ENCODE data around the gene AOX1. TPM values are rescaled to one million over a fixed set of nuclear protein-coding genes. Genes with fewer than 3 reads are reported as not detected.
A peak's percentile ranks its signal among the peaks of the same experiment; 100 is the strongest.
"Not testable (repeated sequence)": the region's sequence is repeated elsewhere in the genome, so short reads cannot be mapped to it uniquely, and the experiment has no call there.

Gene AOX1
- total RNA-seq = not detected
- not detected for polyA plus RNA-seq

- Mint-ChIP-seq H3K4me1 (peaks cover 4 to 9% (median 7%) of the 10 kb centered on the region in 4 donors), H3K27me3 (peaks cover 1 to 3% of the 10 kb centered on the region in 2 donors), H3K36me3 (no peaks in the 10 kb centered on the region), H3K9me3 (peaks cover 0 to 1% (median 0%) of the 10 kb centered on the region in 8 donors), H3K4me3 (peak within 1 kb of the TSS; percentile 84 to 89 (median 84)), H3K27ac (peak within 1 kb of the TSS in 4 of 7 donors; percentile 20 to 58 (median 56))
- ChIA-PET POLR2A (ENCODE audit: partially characterized antibody) (no interaction called here), CTCF (ENCODE audit: partially characterized antibody) (interaction anchor here (0.9 to 1.7 kb wide), 3 partner anchors 10 to 570 kb away, joined by 3 to 5 read pairs (median 3); no protein-coding TSS in a partner anchor)
- peak in 3 of 5 donors; percentile 8 to 11 (median 9) for DNase-seq
- Histone ChIP-seq H3K4me1 (ENCODE audit: insufficient read depth, low read length) (peaks cover 7% of the 10 kb centered on the region), H3K27ac (ENCODE audit: low read depth, low read length) (no peak within 1 kb of the TSS), H3K4me3 (ENCODE audit: low read length in 2 of 2) (peak within 1 kb of the TSS; percentile 44 to 72), H3K27me3 (ENCODE audit: insufficient read depth, low read length) (no peaks in the 10 kb centered on the region), H3K36me3 (ENCODE audit: insufficient read depth, low read length) (no peaks in the 10 kb centered on the region), H3K9me3 (ENCODE audit: control insufficient read depth in 1 of 2, low read length in 2 of 2) (no peaks in the 10 kb centered on the region)
- intact Hi-C loops (cut with micrococcal nuclease) = no loop called here
Observed at GRCh38 chr2:200585730-200586643, at the start of gene AOX1. Gene AOX1, plus strand, starts transcription at chr2:200586014. Its CDS starts 95 bp downstream, at chr2:200586109.

DNA sequence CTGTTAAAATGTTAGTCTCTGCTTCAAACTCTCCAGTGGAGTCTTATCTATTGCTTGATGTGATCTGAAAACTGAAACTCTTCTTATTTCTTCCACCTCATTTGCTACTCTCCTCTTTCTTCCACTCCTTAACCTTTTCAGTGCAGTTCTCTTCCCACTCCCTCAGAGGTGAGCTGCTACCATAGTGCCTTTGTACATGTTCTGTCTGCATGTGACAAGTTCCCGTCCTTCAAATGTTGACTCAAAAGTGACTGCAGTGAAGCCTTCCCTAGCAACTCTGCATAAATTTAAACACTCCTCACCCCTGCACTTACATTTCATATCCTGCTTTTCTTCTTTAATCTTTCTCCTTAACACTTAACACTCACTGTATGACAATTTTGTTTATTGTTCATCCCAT, 47.7 kb upstream of the AOX1 start:
- intact Hi-C loops (cut with micrococcal nuclease) = no loop called here
- ChIA-PET POLR2A (ENCODE audit: partially characterized antibody) (no interaction called here), CTCF (ENCODE audit: partially characterized antibody) (interaction anchor here (1.1 kb wide), 1 partner anchor 13 kb away, joined by 3 read pairs; no protein-coding TSS in a partner anchor)
- Histone ChIP-seq H3K27ac (ENCODE audit: low read depth, low read length) (no peak overlapping the region), H3K27me3 (ENCODE audit: insufficient read depth, low read length) (no peaks in the 10 kb centered on the region), H3K9me3 (ENCODE audit: control insufficient read depth in 1 of 2, low read length in 2 of 2) (no peaks in the 10 kb centered on the region), H3K4me1 (ENCODE audit: insufficient read depth, low read length) (no peaks in the 10 kb centered on the region), H3K4me3 (ENCODE audit: low read length in 2 of 2) (no peak overlapping the region), H3K36me3 (ENCODE audit: insufficient read depth, low read length) (no peaks in the 10 kb centered on the region)
- no peak overlapping the region for H3K4me3 Mint-ChIP-seq
- DNase-seq = no peak
- H3K9me3 Mint-ChIP-seq = peaks cover 0 to 9% (median 5%) of the 10 kb centered on the region in 8 donors
- H3K36me3 Mint-ChIP-seq = peaks cover 9 to 21% of the 10 kb centered on the region in 2 donors
- no peaks in the 10 kb centered on the region for H3K4me1 Mint-ChIP-seq
- no peak overlapping the region for H3K27ac Mint-ChIP-seq
- no peaks in the 10 kb centered on the region for H3K27me3 Mint-ChIP-seq

- Histone ChIP-seq H3K4me1 (ENCODE audit: insufficient read depth, low read length) (no peaks in the 10 kb centered on the region), H3K4me3 (ENCODE audit: low read length in 2 of 2) (no peak overlapping the region), H3K27ac (ENCODE audit: low read depth, low read length) (no peak overlapping the region), H3K27me3 (ENCODE audit: insufficient read depth, low read length) (no peaks in the 10 kb centered on the region), H3K36me3 (ENCODE audit: insufficient read depth, low read length) (no peaks in the 10 kb centered on the region), H3K9me3 (ENCODE audit: control insufficient read depth in 1 of 2, low read length in 2 of 2) (no peaks in the 10 kb centered on the region)
- peaks cover 9 to 35% of the 10 kb centered on the region in 2 donors for H3K36me3 Mint-ChIP-seq
- intact Hi-C loops (cut with micrococcal nuclease) = no loop called here
- no peaks in the 10 kb centered on the region for H3K4me1 Mint-ChIP-seq
- CTCF ChIA-PET (ENCODE audit: partially characterized antibody) = no interaction called here
- POLR2A ChIA-PET (ENCODE audit: partially characterized antibody) = no interaction called here
- H3K9me3 Mint-ChIP-seq = peaks cover 0 to 9% (median 5%) of the 10 kb centered on the region in 8 donors
- H3K27ac Mint-ChIP-seq = no peak overlapping the region
- H3K27me3 Mint-ChIP-seq = no peaks in the 10 kb centered on the region
- no peak for DNase-seq
- no peak overlapping the region for H3K4me3 Mint-ChIP-seq
Observed at GRCh38 chr2:200540793-200541192, 45.0 kb upstream of the AOX1 start.

DNA sequence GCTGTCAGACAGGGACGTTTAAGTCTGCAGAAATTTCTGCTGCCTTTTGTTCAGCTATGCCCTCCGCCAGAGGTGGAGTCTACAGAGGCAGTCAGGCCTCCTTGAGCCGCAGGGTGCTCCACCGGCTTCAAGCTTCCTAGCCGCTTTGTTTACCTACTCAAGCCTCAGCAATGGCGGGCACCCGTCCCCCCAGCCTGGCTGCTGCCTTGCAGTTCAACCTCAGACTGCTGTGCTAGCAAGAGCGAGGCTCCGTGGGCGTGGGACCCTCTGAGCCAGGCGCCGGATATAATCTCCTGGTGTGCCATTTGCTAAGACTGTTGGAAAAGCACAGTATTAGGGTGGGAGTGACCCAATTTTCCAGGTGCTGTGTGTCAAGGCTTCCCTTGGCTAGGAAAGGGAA, 19.2 kb upstream of the AOX1 start:
- H3K9me3 Mint-ChIP-seq; H3K9me3 ChIP-seq (ENCODE audit: control insufficient read depth in 1 of 2, low read length in 2 of 2); H3K27ac Mint-ChIP-seq; H3K27me3 Mint-ChIP-seq; H3K4me3 Mint-ChIP-seq; H3K4me3 ChIP-seq (ENCODE audit: low read length in 2 of 2); intact Hi-C loops (cut with micrococcal nuclease); H3K27me3 ChIP-seq (ENCODE audit: insufficient read depth, low read length); CTCF ChIA-PET (ENCODE audit: partially characterized antibody); H3K4me1 Mint-ChIP-seq; DNase-seq; POLR2A ChIA-PET (ENCODE audit: partially characterized antibody); H3K36me3 ChIP-seq (ENCODE audit: insufficient read depth, low read length); H3K4me1 ChIP-seq (ENCODE audit: insufficient read depth, low read length); H3K27ac ChIP-seq (ENCODE audit: low read depth, low read length): not testable (repeated sequence)
- H3K36me3 Mint-ChIP-seq = peaks cover 0 to 12% of the 10 kb centered on the region in 2 donors

GRCh38 chr2:200567932-200568331, 17.9 kb upstream of the AOX1 start:
- no peaks in the 10 kb centered on the region for H3K9me3 ChIP-seq (ENCODE audit: control insufficient read depth in 1 of 2, low read length in 2 of 2)
- Mint-ChIP-seq H3K36me3 (peaks cover 0 to 12% of the 10 kb centered on the region in 2 donors), H3K4me3 (no peak overlapping the region), H3K4me1 (no peaks in the 10 kb centered on the region), H3K9me3 (peaks cover 0 to 6% (median 0%) of the 10 kb centered on the region in 8 donors), H3K27ac (no peak overlapping the region), H3K27me3 (no peaks in the 10 kb centered on the region)
- no peak for DNase-seq
- H3K27me3 ChIP-seq (ENCODE audit: insufficient read depth, low read length) = no peaks in the 10 kb centered on the region
- no peak overlapping the region for H3K27ac ChIP-seq (ENCODE audit: low read depth, low read length)
- H3K4me1 ChIP-seq (ENCODE audit: insufficient read depth, low read length) = no peaks in the 10 kb centered on the region
- H3K4me3 ChIP-seq (ENCODE audit: low read length in 2 of 2) = no peak overlapping the region
- CTCF ChIA-PET (ENCODE audit: partially characterized antibody) = interaction anchor here (1.0 kb wide), 1 partner anchor 11 kb away, joined by 3 read pairs; no protein-coding TSS in a partner anchor
- intact Hi-C loops (cut with micrococcal nuclease) = no loop called here
- POLR2A ChIA-PET (ENCODE audit: partially characterized antibody) = no interaction called here
- H3K36me3 ChIP-seq (ENCODE audit: insufficient read depth, low read length) = no peaks in the 10 kb centered on the region

- H3K36me3 ChIP-seq (ENCODE audit: insufficient read depth, low read length) = no peaks in the 10 kb centered on the region
- ChIA-PET CTCF (ENCODE audit: partially characterized antibody) (interaction anchor here (0.8 to 1.2 kb wide), 2 partner anchors 10 to 12 kb away, joined by 3 to 5 read pairs; partner anchors contain the start of gene AOX1), POLR2A (ENCODE audit: partially characterized antibody) (no interaction called here)
- Mint-ChIP-seq H3K27ac (peak overlapping the region in 1 of 7 donors; percentile 14), H3K36me3 (peaks cover 0 to 4% of the 10 kb centered on the region in 2 donors), H3K27me3 (no peaks in the 10 kb centered on the region), H3K9me3 (no peaks in the 10 kb centered on the region), H3K4me3 (no peak overlapping the region), H3K4me1 (peaks cover 0 to 4% (median under 1%) of the 10 kb centered on the region in 4 donors)
- peak in 3 of 5 donors; percentile 10 to 23 (median 18) for DNase-seq
- no peaks in the 10 kb centered on the region for H3K9me3 ChIP-seq (ENCODE audit: control insufficient read depth in 1 of 2, low read length in 2 of 2)
- H3K27ac ChIP-seq (ENCODE audit: low read depth, low read length) = no peak overlapping the region
- H3K27me3 ChIP-seq (ENCODE audit: insufficient read depth, low read length) = no peaks in the 10 kb centered on the region
- no peaks in the 10 kb centered on the region for H3K4me1 ChIP-seq (ENCODE audit: insufficient read depth, low read length)
- intact Hi-C loops (cut with micrococcal nuclease) = loop anchor here (1.0 to 2.0 kb wide), 3 partner anchors 127 to 493 kb away; no protein-coding TSS in a partner anchor
- no peak overlapping the region for H3K4me3 ChIP-seq (ENCODE audit: low read length in 2 of 2)
Observed at GRCh38 chr2:200575957-200576356, 9.9 kb upstream of the AOX1 start.

GRCh38 chr2:200577027-200577426, 8.8 kb upstream of the AOX1 start:
- H3K27ac Mint-ChIP-seq = no peak overlapping the region
- no peaks in the 10 kb centered on the region for H3K9me3 ChIP-seq (ENCODE audit: control insufficient read depth in 1 of 2, low read length in 2 of 2)
- H3K36me3 Mint-ChIP-seq = no peaks in the 10 kb centered on the region
- intact Hi-C loops (cut with micrococcal nuclease) = loop anchor here (2.0 kb wide), 1 partner anchor 492 kb away; no protein-coding TSS in a partner anchor
- DNase-seq = no peak
- no peak overlapping the region for H3K4me3 ChIP-seq (ENCODE audit: low read length in 2 of 2)
- no peak overlapping the region for H3K27ac ChIP-seq (ENCODE audit: low read depth, low read length)
- no peaks in the 10 kb centered on the region for H3K36me3 ChIP-seq (ENCODE audit: insufficient read depth, low read length)
- ChIA-PET CTCF (ENCODE audit: partially characterized antibody) (no interaction called here), POLR2A (ENCODE audit: partially characterized antibody) (no interaction called here)
- no peaks in the 10 kb centered on the region for H3K4me1 ChIP-seq (ENCODE audit: insufficient read depth, low read length)
- no peak overlapping the region for H3K4me3 Mint-ChIP-seq
- peaks cover 0 to 4% (median under 1%) of the 10 kb centered on the region in 4 donors for H3K4me1 Mint-ChIP-seq
- no peaks in the 10 kb centered on the region for H3K9me3 Mint-ChIP-seq
- no peaks in the 10 kb centered on the region for H3K27me3 ChIP-seq (ENCODE audit: insufficient read depth, low read length)
- H3K27me3 Mint-ChIP-seq = no peaks in the 10 kb centered on the region
